NCI-H128 (cell line): ENCODE data around the gene OR51F2.
"Not testable (repeated sequence)": the region's sequence is repeated elsewhere in the genome, so short reads cannot be mapped to it uniquely, and the experiment has no call there.

ENCODE experiments used
- DNase-seq: peaks from one replicate; lab custom pipeline; 2025; ENCODE audit not compliant: unreplicated experiment; lab: John Stamatoyannopoulos, UW

Gene OR51F2

GRCh38 chr11:4821021-4821420 is at the start of gene OR51F2:
Gene OR51F2, plus strand, starts transcription at chr11:4821321. Its CDS starts 101 bp downstream, at chr11:4821422.
- DNase-seq, result no peak

GRCh38 chr11:4782454-4782853 is 38.7 kb upstream of the OR51F2 start:
- no peak for DNase-seq

- no peak for DNase-seq
These were observed 23.9 kb upstream of the OR51F2 start for GRCh38 chr11:4797206-4797605.

- no peak for DNase-seq
These were observed 22.5 kb upstream of the OR51F2 start for GRCh38 chr11:4798427-4799183.

GRCh38 chr11:4801316-4801715 is 19.8 kb upstream of the OR51F2 start:
- not testable (repeated sequence) for DNase-seq

- DNase-seq, result no peak
These were observed 16.8 kb upstream of the OR51F2 start, which contains the start of gene OR52R1 for GRCh38 chr11:4804280-4804679. Gene OR52R1, minus strand, starts transcription at chr11:4804380. Its CDS starts 0 bp downstream, at chr11:4804380.

GRCh38 chr11:4808476-4808875 is 12.6 kb upstream of the OR51F2 start:
- DNase-seq, result no peak

- DNase-seq, result no peak
These were observed 11.9 kb upstream of the OR51F2 start for GRCh38 chr11:4809246-4809645.

GRCh38 chr11:4825132-4825531 is 4.0 kb downstream of the OR51F2 start:
- DNase-seq, result no peak

- no peak for DNase-seq
These were observed 5.3 kb downstream of the OR51F2 start for GRCh38 chr11:4826425-4826824.

- DNase-seq, result no peak
These were observed 9.2 kb downstream of the OR51F2 start for GRCh38 chr11:4830346-4830745.

- no peak for DNase-seq
These were observed 9.8 kb downstream of the OR51F2 start for GRCh38 chr11:4830909-4831308.

- DNase-seq, result no peak
These were observed 18.9 kb downstream of the OR51F2 start for GRCh38 chr11:4839851-4840549.

GRCh38 chr11:4848908-4849532 is 27.9 kb downstream of the OR51F2 start, which contains the start of gene OR51S1:
Gene OR51S1, minus strand, starts transcription at chr11:4849208. Its CDS starts 0 bp downstream, at chr11:4849208.
- no peak for DNase-seq

GRCh38 chr11:4851033-4851432 is 29.9 kb downstream of the OR51F2 start:
- no peak for DNase-seq

- not testable (repeated sequence) for DNase-seq
These were observed 33.2 kb downstream of the OR51F2 start for GRCh38 chr11:4854286-4854685.

GRCh38 chr11:4862447-4863236 is 41.5 kb downstream of the OR51F2 start:
- DNase-seq, result no peak

GRCh38 chr11:4863876-4864275 is 42.8 kb downstream of the OR51F2 start:
- DNase-seq, result no peak

GRCh38 chr11:4865855-4866254 is 44.7 kb downstream of the OR51F2 start:
- DNase-seq, result no peak
